ENCODE measurements around the gene TMEM51.

Gene TMEM51

GRCh38 chr1:15207829-15208429 lies 54.4 kb downstream of the TMEM51 start:
- TF ChIP-seq CTCF (IDR thresholded peaks at IDR 0.05; ENCODE audit: low read depth, low read length), result no peak
- H3K4me3 ChIP-seq (replicated peaks in 1 of 2; ENCODE audit: low read depth in 2 of 2, low read length in 2 of 2), result no peak overlapping the region
- DNase-seq (ENCODE audit: low read depth in 2 of 2), result no peak

GRCh38 chr1:15210651-15211375 lies 57.3 kb downstream of the TMEM51 start:
- TF ChIP-seq CTCF (IDR thresholded peaks at IDR 0.05; ENCODE audit: low read depth, low read length), result no peak
- DNase-seq (ENCODE audit: low read depth in 2 of 2), result peak in 1 of 2 donors; percentile 15
- H3K4me3 ChIP-seq (replicated peaks in 1 of 2; ENCODE audit: low read depth in 2 of 2, low read length in 2 of 2), result no peak overlapping the region

GRCh38 chr1:15211424-15211823 lies 57.9 kb downstream of the TMEM51 start:
- DNase-seq (ENCODE audit: low read depth in 2 of 2), result no peak
- no peak for TF ChIP-seq CTCF (IDR thresholded peaks at IDR 0.05; ENCODE audit: low read depth, low read length)
- no peak overlapping the region for H3K4me3 ChIP-seq (replicated peaks in 1 of 2; ENCODE audit: low read depth in 2 of 2, low read length in 2 of 2)

- no peak overlapping the region for H3K4me3 ChIP-seq (replicated peaks in 1 of 2; ENCODE audit: low read depth in 2 of 2, low read length in 2 of 2)
- no peak for DNase-seq (ENCODE audit: low read depth in 2 of 2)
- no peak for TF ChIP-seq CTCF (IDR thresholded peaks at IDR 0.05; ENCODE audit: low read depth, low read length)
These were observed 58.8 kb downstream of the TMEM51 start for GRCh38 chr1:15212216-15212953.

GRCh38 chr1:15212954-15213291 lies 59.4 kb downstream of the TMEM51 start:
- TF ChIP-seq CTCF (IDR thresholded peaks at IDR 0.05; ENCODE audit: low read depth, low read length), result no peak
- no peak for DNase-seq (ENCODE audit: low read depth in 2 of 2)
- no peak overlapping the region for H3K4me3 ChIP-seq (replicated peaks in 1 of 2; ENCODE audit: low read depth in 2 of 2, low read length in 2 of 2)

- H3K4me3 ChIP-seq (replicated peaks in 1 of 2; ENCODE audit: low read depth in 2 of 2, low read length in 2 of 2), result no peak overlapping the region
- peak in 1 of 2 donors; percentile 63 for DNase-seq (ENCODE audit: low read depth in 2 of 2)
- no peak for TF ChIP-seq CTCF (IDR thresholded peaks at IDR 0.05; ENCODE audit: low read depth, low read length)
These were observed 59.8 kb downstream of the TMEM51 start for GRCh38 chr1:15213341-15213821.

Data from cardiac fibroblast (primary cell).